ENCODE measurements around the gene HOXA13.

The HOXA13 gene

GRCh38 chr7:27185013-27185853 is 14.7 kb downstream of the HOXA13 start, which contains the start of gene HOXA11:
Gene HOXA11 (minus strand): TSS chr7:27185232. CDS start chr7:27185144, 88 bp downstream.
- TF ChIP-seq, protein P1, sequence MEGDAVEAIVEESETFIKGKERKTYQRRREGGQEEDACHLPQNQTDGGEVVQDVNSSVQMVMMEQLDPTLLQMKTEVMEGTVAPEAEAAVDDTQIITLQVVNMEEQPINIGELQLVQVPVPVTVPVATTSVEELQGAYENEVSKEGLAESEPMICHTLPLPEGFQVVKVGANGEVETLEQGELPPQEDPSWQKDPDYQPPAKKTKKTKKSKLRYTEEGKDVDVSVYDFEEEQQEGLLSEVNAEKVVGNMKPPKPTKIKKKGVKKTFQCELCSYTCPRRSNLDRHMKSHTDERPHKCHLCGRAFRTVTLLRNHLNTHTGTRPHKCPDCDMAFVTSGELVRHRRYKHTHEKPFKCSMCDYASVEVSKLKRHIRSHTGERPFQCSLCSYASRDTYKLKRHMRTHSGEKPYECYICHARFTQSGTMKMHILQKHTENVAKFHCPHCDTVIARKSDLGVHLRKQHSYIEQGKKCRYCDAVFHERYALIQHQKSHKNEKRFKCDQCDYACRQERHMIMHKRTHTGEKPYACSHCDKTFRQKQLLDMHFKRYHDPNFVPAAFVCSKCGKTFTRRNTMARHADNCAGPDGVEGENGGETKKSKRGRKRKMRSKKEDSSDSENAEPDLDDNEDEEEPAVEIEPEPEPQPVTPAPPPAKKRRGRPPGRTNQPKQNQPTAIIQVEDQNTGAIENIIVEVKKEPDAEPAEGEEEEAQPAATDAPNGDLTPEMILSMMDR (IDR thresholded peaks at IDR 0.05) = no peak

GRCh38 chr7:27184337-27185012 is 15.4 kb downstream of the HOXA13 start:
- TF ChIP-seq, protein P1 (IDR thresholded peaks at IDR 0.05) = no peak

GRCh38 chr7:27183682-27184336 is 16.1 kb downstream of the HOXA13 start:
- TF ChIP-seq, protein P1 (IDR thresholded peaks at IDR 0.05) = no peak

- TF ChIP-seq, protein P1 (IDR thresholded peaks at IDR 0.05) = no peak
Measured at GRCh38 chr7:27182861-27183681, 16.8 kb downstream of the HOXA13 start.

GRCh38 chr7:27182285-27182841 is 17.5 kb downstream of the HOXA13 start:
- TF ChIP-seq, protein P1 (IDR thresholded peaks at IDR 0.05) = no peak

- TF ChIP-seq, protein P1 (IDR thresholded peaks at IDR 0.05) = no peak
Measured at GRCh38 chr7:27181795-27182275, 18.1 kb downstream of the HOXA13 start.

All from LNCAP (cell line).